SU-DHL-6 (cell line): Measurements from ENCODE around the gene TNS1.

Experiments used
- H2AFZ ChIP-seq: fragments of 200-600 bp; sonication (generic); 2 replicates; pipeline ENCODE4 v1.6.1; 2014; ENCODE audit warnings: low read depth, mild to moderate bottlenecking, moderate library complexity, mixed read lengths, antibody characterized with exemption, low read length; ENCODE audit not compliant: severe bottlenecking
- H3F3A ChIP-seq: fragments of 200-600 bp; shearing (Covaris generic); 2 replicates; pipeline ENCODE4 v1.6.0; 2016; ENCODE audit warnings: antibody characterized with exemption, mild to moderate bottlenecking; ENCODE audit not compliant: insufficient read depth
- H3K27ac ChIP-seq: fragments of 200-600 bp; sonication (generic); 2 replicates; pipeline ENCODE4 v1.5.1; 2016; ENCODE audit warnings: low read depth, mild to moderate bottlenecking, low read length, moderate library complexity, mixed read lengths
- H3K27me3 ChIP-seq: fragments of 200-600 bp; sonication (generic), shearing (Covaris generic); 2 replicates; pipeline ENCODE4 v1.6.0; 2014; ENCODE audit warnings: mild to moderate bottlenecking, low read length
- H3K36me3 ChIP-seq: fragments of 200-600 bp; sonication (generic); 2 replicates; pipeline ENCODE4 v1.6.1; 2014; ENCODE audit warnings: mild to moderate bottlenecking, low read length, mixed read lengths
- H3K4me2 ChIP-seq: fragments of 300-600, 200-600 bp; shearing (Covaris generic), sonication (generic); 2 replicates; pipeline ENCODE4 v1.6.0; 2014; ENCODE audit warnings: low read length, low read depth, mild to moderate bottlenecking; ENCODE audit not compliant: poor library complexity, severe bottlenecking
- H3K4me3 ChIP-seq: fragments of 200-600 bp; sonication (generic); 2 replicates; pipeline ENCODE4 v1.5.1; 2014; ENCODE audit warnings: antibody characterized with exemption, low read length, mild to moderate bottlenecking, mixed read lengths; ENCODE audit not compliant: insufficient read depth, poor library complexity, severe bottlenecking
- H3K79me2 ChIP-seq: fragments of 200-600 bp; sonication (generic); 2 replicates; pipeline ENCODE4 v1.6.1; 2014; ENCODE audit warnings: mild to moderate bottlenecking, low read length, moderate library complexity; ENCODE audit not compliant: insufficient read depth
- H3K9ac ChIP-seq: fragments of 200-600 bp; sonication (generic); 2 replicates; pipeline ENCODE4 v1.7.0; 2014; ENCODE audit warnings: mild to moderate bottlenecking, low read length
- H3K9me2 ChIP-seq: fragments of 200-600 bp; sonication (generic); replicated peaks from 2 replicates; pipeline ENCODE4 v1.6.1; 2014; ENCODE audit warnings: low read length; ENCODE audit not compliant: insufficient read depth
- H3K9me3 ChIP-seq: fragments of 200-600 bp; sonication (generic); 2 replicates; pipeline ENCODE4 v1.6.1; 2014; ENCODE audit warnings: low read length, mixed read lengths; ENCODE audit not compliant: insufficient read depth
- H4K20me1 ChIP-seq: fragments of 200-600 bp; sonication (generic); 2 replicates; pipeline ENCODE4 v1.6.1; 2014; ENCODE audit warnings: low read depth, mild to moderate bottlenecking, antibody characterized with exemption, low read length, moderate library complexity, mixed read lengths
- CTCF ChIP-seq: fragments of 200-600 bp; sonication (generic); IDR thresholded peaks from one replicate; pipeline ENCODE4 v1.5.1; 2017; ENCODE audit warnings: antibody characterized with exemption, mild to moderate bottlenecking, low read length, moderate library complexity; ENCODE audit not compliant: insufficient read depth, poor library complexity, severe bottlenecking
- EZH2phosphoT487 ChIP-seq: fragments of 200-600 bp; sonication (generic), shearing (Covaris generic); conservative IDR thresholded peaks from 2 replicates; pipeline ENCODE4 v1.6.1; 2018; ENCODE audit warnings: mild to moderate bottlenecking, antibody characterized with exemption, low read length, moderate library complexity, mixed read lengths

Gene TNS1

GRCh38 chr2:217877866-217878265 lies 124.9 kb downstream of the TNS1 start:
- Histone ChIP-seq H2AFZ (no peak overlapping the region), H3K9me3 (no peaks in the 10 kb centered on the region), H3F3A (no peaks in the 10 kb centered on the region), H3K4me3 (no peak overlapping the region), H3K4me2 (no peak overlapping the region), H3K27ac (no peak overlapping the region), H3K9me2 (no peaks in the 10 kb centered on the region), H3K36me3 (no peaks in the 10 kb centered on the region), H3K79me2 (no peaks in the 10 kb centered on the region), H3K9ac (no peak overlapping the region), H4K20me1 (no peaks in the 10 kb centered on the region), H3K27me3 (no peaks in the 10 kb centered on the region)
- TF ChIP-seq EZH2phosphoT487 (no peak), CTCF (no peak)

GRCh38 chr2:217876253-217876570 lies 126.6 kb downstream of the TNS1 start:
- no peak overlapping the region for H3K9ac ChIP-seq
- no peaks in the 10 kb centered on the region for H3K9me3 ChIP-seq
- no peaks in the 10 kb centered on the region for H3K27me3 ChIP-seq
- no peaks in the 10 kb centered on the region for H3K79me2 ChIP-seq
- no peak for TF ChIP-seq EZH2phosphoT487
- TF ChIP-seq CTCF = no peak
- H3K27ac ChIP-seq = no peak overlapping the region
- no peaks in the 10 kb centered on the region for H3F3A ChIP-seq
- no peak overlapping the region for H2AFZ ChIP-seq
- H4K20me1 ChIP-seq = no peaks in the 10 kb centered on the region
- H3K36me3 ChIP-seq = no peaks in the 10 kb centered on the region
- H3K4me3 ChIP-seq = no peak overlapping the region
- H3K4me2 ChIP-seq = no peak overlapping the region
- no peaks in the 10 kb centered on the region for H3K9me2 ChIP-seq

- Histone ChIP-seq H3K36me3 (no peaks in the 10 kb centered on the region), H3K4me2 (no peak overlapping the region), H3K4me3 (no peak overlapping the region), H3K27me3 (no peaks in the 10 kb centered on the region), H3K79me2 (no peaks in the 10 kb centered on the region), H3F3A (no peaks in the 10 kb centered on the region), H4K20me1 (no peaks in the 10 kb centered on the region), H3K27ac (no peak overlapping the region), H3K9me2 (no peaks in the 10 kb centered on the region), H3K9ac (no peak overlapping the region), H3K9me3 (no peaks in the 10 kb centered on the region), H2AFZ (no peak overlapping the region)
- TF ChIP-seq CTCF = no peak
- no peak for TF ChIP-seq EZH2phosphoT487
These were observed 127.1 kb downstream of the TNS1 start for GRCh38 chr2:217875556-217876252.
